ENCODE results near the gene WBP1.

GRCh38 chr2:74425523-74425922, 32.7 kb upstream of the WBP1 start:
- no peak for TF ChIP-seq CTCF (IDR thresholded peaks at IDR 0.05)
- no peak for TF ChIP-seq POLR2AphosphoS5 (IDR thresholded peaks at IDR 0.05; ENCODE audit: low read depth, low read length)
- no peak for TF ChIP-seq SIN3A (IDR thresholded peaks at IDR 0.05; ENCODE audit: borderline replicate concordance, insufficient read depth, low read depth, low read length)
- no peak for TF ChIP-seq REST (IDR thresholded peaks at IDR 0.05; ENCODE audit: insufficient read depth in 1 of 2, low read depth in 2 of 2, low read length in 1 of 2)
